Measurements from ENCODE around the gene HLA-DQB1.
"Not testable (repeated sequence)": the region's sequence is repeated elsewhere in the genome, so short reads cannot be mapped to it uniquely, and the experiment has no call there.

HLA-DQB1 gene

DNA sequence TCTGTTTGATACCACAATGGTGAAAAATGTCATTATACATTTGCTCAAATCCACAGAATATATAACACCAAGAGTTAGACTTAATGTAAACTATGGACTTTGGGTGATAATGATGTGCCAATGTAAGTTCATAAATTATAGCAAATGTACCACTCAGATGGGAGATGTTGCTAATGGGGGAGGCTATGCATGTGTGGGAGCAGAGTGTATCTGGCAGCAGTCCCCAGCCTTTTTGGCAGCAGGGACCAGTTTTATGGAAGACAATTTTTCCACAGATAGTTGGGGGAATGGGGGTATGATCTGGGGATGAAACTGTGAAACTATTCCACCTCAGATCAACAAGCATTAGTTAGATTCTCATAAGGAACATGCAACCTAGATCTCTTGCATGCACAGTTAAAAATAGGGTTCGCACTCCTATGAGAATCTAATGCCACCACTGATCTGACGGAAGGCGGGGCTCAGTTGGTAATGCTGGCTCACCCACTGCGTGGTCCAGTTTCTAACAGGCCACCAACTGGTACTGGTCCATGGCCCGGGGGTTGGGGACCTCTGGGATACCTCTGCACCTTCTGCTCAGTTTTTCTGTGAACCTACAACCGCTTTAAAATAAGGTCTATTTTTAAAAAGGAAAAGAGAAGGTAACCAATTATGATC is 21.3 kb downstream of the HLA-DQB1 start:
- Histone ChIP-seq H2AFZ (ENCODE audit: low read depth, low read length) (no peak overlapping the region), H2BK15ac (ENCODE audit: low read depth, poor library complexity, severe bottlenecking) (no peak overlapping the region), H4K91ac (ENCODE audit: low read length) (no peak overlapping the region), H2BK5ac (ENCODE audit: low read depth, low read length, poor library complexity, severe bottlenecking) (no peak overlapping the region), H3K4me3 (ENCODE audit: insufficient read depth in 1 of 2, low read depth in 1 of 2, low read length in 2 of 2) (no peak overlapping the region), H2BK120ac (ENCODE audit: low read depth, low read length) (no peak overlapping the region), H3K27ac (ENCODE audit: low read length, poor library complexity, severe bottlenecking) (no peak overlapping the region), H3K4ac (ENCODE audit: low read depth in 1 of 2, low read length in 2 of 2) (no peak overlapping the region), H2BK12ac (ENCODE audit: low read length in 2 of 2) (no peak overlapping the region), H3K4me2 (ENCODE audit: low read length, poor library complexity, severe bottlenecking) (no peak overlapping the region), H2AK5ac (ENCODE audit: low read length, severe bottlenecking) (no peak overlapping the region), H3K4me1 (ENCODE audit: control insufficient read depth, insufficient read depth, low read depth, low read length) (no peaks in the 10 kb centered on the region), H3K14ac (ENCODE audit: low read length in 2 of 2) (no peak overlapping the region), H3K79me1 (replicated peaks; ENCODE audit: low read length, poor library complexity, severe bottlenecking) (no peaks in the 10 kb centered on the region), H4K8ac (ENCODE audit: low read length) (no peak overlapping the region), H3K36me3 (ENCODE audit: control insufficient read depth in 1 of 2, insufficient read depth in 2 of 2, low read depth in 1 of 2, low read length in 2 of 2) (no peaks in the 10 kb centered on the region), H3K27me3 (ENCODE audit: control insufficient read depth in 1 of 2, insufficient read depth in 1 of 2, low read length in 2 of 2) (peaks cover 0 to 2% of the 10 kb centered on the region in 2 experiments), H3K18ac (ENCODE audit: low read depth in 1 of 2, low read length in 2 of 2) (no peak overlapping the region), H3K9me3 (ENCODE audit: control insufficient read depth, low read length) (no peaks in the 10 kb centered on the region), H3K9ac (ENCODE audit: low read length) (no peak overlapping the region), H3K23ac (ENCODE audit: low read length in 2 of 2) (no peak overlapping the region)
- WGBS: 74% methylated on average over 4 of the region's 6 CpGs
- no peak for DNase-seq

DNA sequence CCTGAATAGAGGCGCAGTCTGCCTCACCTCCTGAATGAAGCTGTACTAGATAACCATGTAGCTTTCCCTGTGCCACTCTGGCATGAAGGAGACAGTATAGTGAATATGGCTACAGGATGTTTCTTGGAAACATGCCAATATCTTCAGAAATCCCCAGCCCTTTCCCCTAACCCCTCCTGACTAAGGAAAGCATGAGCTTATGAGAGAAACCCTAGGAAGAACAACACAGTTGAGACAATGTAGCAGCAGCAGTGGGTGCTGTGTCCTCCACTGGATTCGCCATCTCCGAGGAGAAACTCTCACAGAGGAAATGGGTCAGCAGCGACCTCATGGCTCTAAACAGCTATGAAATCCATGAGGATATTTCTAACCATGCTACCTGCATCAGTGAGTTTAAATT is 22.6 kb downstream of the HLA-DQB1 start:
- H2AFZ ChIP-seq (ENCODE audit: low read depth, low read length): no peak overlapping the region
- no peak overlapping the region for H3K18ac ChIP-seq (ENCODE audit: low read depth in 1 of 2, low read length in 2 of 2)
- H3K79me1 ChIP-seq (replicated peaks; ENCODE audit: low read length, poor library complexity, severe bottlenecking): no peaks in the 10 kb centered on the region
- H3K4ac ChIP-seq (ENCODE audit: low read depth in 1 of 2, low read length in 2 of 2): no peak overlapping the region
- no peak overlapping the region for H3K14ac ChIP-seq (ENCODE audit: low read length in 2 of 2)
- H3K4me3 ChIP-seq (ENCODE audit: insufficient read depth in 1 of 2, low read depth in 1 of 2, low read length in 2 of 2): no peak overlapping the region
- H3K23ac ChIP-seq (ENCODE audit: low read length in 2 of 2): no peak overlapping the region
- no peak overlapping the region for H2BK15ac ChIP-seq (ENCODE audit: low read depth, poor library complexity, severe bottlenecking)
- H2BK5ac ChIP-seq (ENCODE audit: low read depth, low read length, poor library complexity, severe bottlenecking): no peak overlapping the region
- no peak overlapping the region for H4K8ac ChIP-seq (ENCODE audit: low read length)
- H3K36me3 ChIP-seq (ENCODE audit: control insufficient read depth in 1 of 2, insufficient read depth in 2 of 2, low read depth in 1 of 2, low read length in 2 of 2): no peaks in the 10 kb centered on the region
- WGBS: 76% methylated on average over 2 of the region's 4 CpGs
- no peak overlapping the region for H3K27ac ChIP-seq (ENCODE audit: low read length, poor library complexity, severe bottlenecking)
- H3K9me3 ChIP-seq (ENCODE audit: control insufficient read depth, low read length): no peaks in the 10 kb centered on the region
- H3K27me3 ChIP-seq (ENCODE audit: control insufficient read depth in 1 of 2, insufficient read depth in 1 of 2, low read length in 2 of 2): peaks cover 0 to 2% of the 10 kb centered on the region in 2 experiments
- no peak overlapping the region for H3K4me2 ChIP-seq (ENCODE audit: low read length, poor library complexity, severe bottlenecking)
- no peak overlapping the region for H2BK12ac ChIP-seq (ENCODE audit: low read length in 2 of 2)
- no peaks in the 10 kb centered on the region for H3K4me1 ChIP-seq (ENCODE audit: control insufficient read depth, insufficient read depth, low read depth, low read length)
- no peak overlapping the region for H2AK5ac ChIP-seq (ENCODE audit: low read length, severe bottlenecking)
- DNase-seq: no peak
- no peak overlapping the region for H2BK120ac ChIP-seq (ENCODE audit: low read depth, low read length)
- H4K91ac ChIP-seq (ENCODE audit: low read length): no peak overlapping the region
- no peak overlapping the region for H3K9ac ChIP-seq (ENCODE audit: low read length)

GRCh38 chr6:32642720-32643106 is 23.7 kb downstream of the HLA-DQB1 start:
- Histone ChIP-seq H3K23ac (ENCODE audit: low read length in 2 of 2) (no peak overlapping the region), H2BK5ac (ENCODE audit: low read depth, low read length, poor library complexity, severe bottlenecking) (no peak overlapping the region), H3K9ac (ENCODE audit: low read length) (no peak overlapping the region), H4K91ac (ENCODE audit: low read length) (no peak overlapping the region), H3K9me3 (ENCODE audit: control insufficient read depth, low read length) (no peaks in the 10 kb centered on the region), H2AK5ac (ENCODE audit: low read length, severe bottlenecking) (no peak overlapping the region), H2BK15ac (ENCODE audit: low read depth, poor library complexity, severe bottlenecking) (no peak overlapping the region), H3K4me1 (ENCODE audit: control insufficient read depth, insufficient read depth, low read depth, low read length) (no peaks in the 10 kb centered on the region), H2BK12ac (ENCODE audit: low read length in 2 of 2) (no peak overlapping the region), H3K4me2 (ENCODE audit: low read length, poor library complexity, severe bottlenecking) (no peak overlapping the region), H3K18ac (ENCODE audit: low read depth in 1 of 2, low read length in 2 of 2) (no peak overlapping the region), H3K27ac (ENCODE audit: low read length, poor library complexity, severe bottlenecking) (no peak overlapping the region), H3K4ac (ENCODE audit: low read depth in 1 of 2, low read length in 2 of 2) (no peak overlapping the region), H3K4me3 (ENCODE audit: insufficient read depth in 1 of 2, low read depth in 1 of 2, low read length in 2 of 2) (no peak overlapping the region), H3K14ac (ENCODE audit: low read length in 2 of 2) (no peak overlapping the region), H3K27me3 (ENCODE audit: control insufficient read depth in 1 of 2, insufficient read depth in 1 of 2, low read length in 2 of 2) (peaks cover 0 to 2% of the 10 kb centered on the region in 2 experiments), H4K8ac (ENCODE audit: low read length) (no peak overlapping the region), H2AFZ (ENCODE audit: low read depth, low read length) (no peak overlapping the region), H2BK120ac (ENCODE audit: low read depth, low read length) (no peak overlapping the region), H3K36me3 (ENCODE audit: control insufficient read depth in 1 of 2, insufficient read depth in 2 of 2, low read depth in 1 of 2, low read length in 2 of 2) (no peaks in the 10 kb centered on the region), H3K79me1 (replicated peaks; ENCODE audit: low read length, poor library complexity, severe bottlenecking) (no peaks in the 10 kb centered on the region)
- no peak for DNase-seq
- 73% methylated on average over 5 of the region's 6 CpGs for WGBS

GRCh38 chr6:32641785-32642719 is 24.4 kb downstream of the HLA-DQB1 start:
- not testable (repeated sequence) for H4K91ac ChIP-seq (ENCODE audit: low read length); H3K27ac ChIP-seq (ENCODE audit: low read length, poor library complexity, severe bottlenecking); H2AK5ac ChIP-seq (ENCODE audit: low read length, severe bottlenecking); H2BK120ac ChIP-seq (ENCODE audit: low read depth, low read length); H3K79me1 ChIP-seq (replicated peaks; ENCODE audit: low read length, poor library complexity, severe bottlenecking); DNase-seq; H2BK5ac ChIP-seq (ENCODE audit: low read depth, low read length, poor library complexity, severe bottlenecking); H3K9me3 ChIP-seq (ENCODE audit: control insufficient read depth, low read length); H3K4me2 ChIP-seq (ENCODE audit: low read length, poor library complexity, severe bottlenecking); H2AFZ ChIP-seq (ENCODE audit: low read depth, low read length); H3K36me3 ChIP-seq (ENCODE audit: control insufficient read depth in 1 of 2, insufficient read depth in 2 of 2, low read depth in 1 of 2, low read length in 2 of 2); H3K9ac ChIP-seq (ENCODE audit: low read length); H4K8ac ChIP-seq (ENCODE audit: low read length); H3K4me1 ChIP-seq (ENCODE audit: control insufficient read depth, insufficient read depth, low read depth, low read length); H2BK15ac ChIP-seq (ENCODE audit: low read depth, poor library complexity, severe bottlenecking); H3K14ac ChIP-seq (ENCODE audit: low read length in 2 of 2); H3K4me3 ChIP-seq (ENCODE audit: insufficient read depth in 1 of 2, low read depth in 1 of 2, low read length in 2 of 2); H3K27me3 ChIP-seq (ENCODE audit: control insufficient read depth in 1 of 2, insufficient read depth in 1 of 2, low read length in 2 of 2); H2BK12ac ChIP-seq (ENCODE audit: low read length in 2 of 2); H3K18ac ChIP-seq (ENCODE audit: low read depth in 1 of 2, low read length in 2 of 2); H3K23ac ChIP-seq (ENCODE audit: low read length in 2 of 2); H3K4ac ChIP-seq (ENCODE audit: low read depth in 1 of 2, low read length in 2 of 2)
- 83% methylated on average over 1 of the region's 2 CpGs for WGBS
